Coronary artery (tissue), 2 donors: ENCODE data around the gene SERPINE2.
"Not testable (repeated sequence)": the region's sequence is repeated elsewhere in the genome, so short reads cannot be mapped to it uniquely, and the experiment has no call there.

Experiments
- DNase-seq: peaks from one replicate; pipeline ENCODE4 v3.0.0-alpha.2; 2017; ENCODE audit warnings: low spot score
- H3K27ac ChIP-seq, 2 donors: fragments of 200-600 bp; sonication (generic); one replicate each; pipeline ENCODE4 v1.5.1; 2016 to 2019
- H3K4me3 ChIP-seq: fragments of 200-600 bp; sonication (generic); 2 replicates; pipeline ENCODE4 v1.5.1; 2016; ENCODE audit warnings: mild to moderate bottlenecking, moderate library complexity
- TF ChIP-seq, protein P1 (sequence below): fragments of 200-600 bp; sonication (generic); IDR thresholded peaks from one replicate; pipeline ENCODE4 v1.5.1; 2019; ENCODE audit warnings: antibody characterized with exemption

The SERPINE2 gene

DNA sequence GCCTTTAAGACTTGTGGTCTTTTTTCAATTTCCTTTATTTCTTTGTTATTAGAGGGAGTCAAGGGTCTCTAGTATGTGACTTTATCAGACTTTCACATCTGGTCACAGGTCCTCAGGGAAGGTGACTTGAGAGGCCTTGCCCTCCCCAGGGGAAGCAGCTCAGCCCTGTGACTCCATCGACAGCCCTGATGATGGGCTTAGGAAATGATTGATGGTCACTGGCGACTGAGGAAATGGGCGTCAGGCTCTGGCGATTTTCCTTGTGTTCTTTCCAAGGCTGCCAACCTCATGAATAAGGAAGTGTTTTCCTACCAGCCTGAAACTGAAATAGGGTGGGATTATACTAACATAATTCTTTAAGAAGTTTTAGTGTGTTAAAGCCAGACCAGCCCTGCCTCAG, 21.1 kb downstream of the SERPINE2 start:
- H3K27ac ChIP-seq = no peak overlapping the region
- no peak for DNase-seq
- no peak overlapping the region for H3K4me3 ChIP-seq
- TF ChIP-seq, protein P1, sequence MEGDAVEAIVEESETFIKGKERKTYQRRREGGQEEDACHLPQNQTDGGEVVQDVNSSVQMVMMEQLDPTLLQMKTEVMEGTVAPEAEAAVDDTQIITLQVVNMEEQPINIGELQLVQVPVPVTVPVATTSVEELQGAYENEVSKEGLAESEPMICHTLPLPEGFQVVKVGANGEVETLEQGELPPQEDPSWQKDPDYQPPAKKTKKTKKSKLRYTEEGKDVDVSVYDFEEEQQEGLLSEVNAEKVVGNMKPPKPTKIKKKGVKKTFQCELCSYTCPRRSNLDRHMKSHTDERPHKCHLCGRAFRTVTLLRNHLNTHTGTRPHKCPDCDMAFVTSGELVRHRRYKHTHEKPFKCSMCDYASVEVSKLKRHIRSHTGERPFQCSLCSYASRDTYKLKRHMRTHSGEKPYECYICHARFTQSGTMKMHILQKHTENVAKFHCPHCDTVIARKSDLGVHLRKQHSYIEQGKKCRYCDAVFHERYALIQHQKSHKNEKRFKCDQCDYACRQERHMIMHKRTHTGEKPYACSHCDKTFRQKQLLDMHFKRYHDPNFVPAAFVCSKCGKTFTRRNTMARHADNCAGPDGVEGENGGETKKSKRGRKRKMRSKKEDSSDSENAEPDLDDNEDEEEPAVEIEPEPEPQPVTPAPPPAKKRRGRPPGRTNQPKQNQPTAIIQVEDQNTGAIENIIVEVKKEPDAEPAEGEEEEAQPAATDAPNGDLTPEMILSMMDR = no peak

DNA sequence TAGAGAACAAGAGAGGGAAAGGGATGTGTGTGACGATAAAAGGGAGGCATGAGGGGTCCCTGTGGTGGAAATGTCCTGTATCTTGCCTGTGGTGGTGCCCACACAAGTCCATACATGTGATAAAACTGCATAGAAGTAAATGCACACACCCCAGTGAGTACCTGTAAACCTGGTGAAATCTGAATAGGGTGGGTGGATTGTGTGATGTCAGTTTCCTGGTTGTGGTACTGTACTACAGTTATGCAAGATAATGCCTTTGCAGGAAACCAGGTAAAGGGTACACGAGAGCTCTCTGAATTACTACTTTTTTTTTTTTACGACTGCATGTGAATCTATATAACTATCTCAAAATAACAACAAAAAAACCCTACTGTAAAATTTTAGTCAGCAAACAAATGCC, 22.1 kb downstream of the SERPINE2 start:
- H3K27ac ChIP-seq = no peak overlapping the region
- no peak for DNase-seq
- no peak overlapping the region for H3K4me3 ChIP-seq
- TF ChIP-seq, protein P1 = no peak

DNA sequence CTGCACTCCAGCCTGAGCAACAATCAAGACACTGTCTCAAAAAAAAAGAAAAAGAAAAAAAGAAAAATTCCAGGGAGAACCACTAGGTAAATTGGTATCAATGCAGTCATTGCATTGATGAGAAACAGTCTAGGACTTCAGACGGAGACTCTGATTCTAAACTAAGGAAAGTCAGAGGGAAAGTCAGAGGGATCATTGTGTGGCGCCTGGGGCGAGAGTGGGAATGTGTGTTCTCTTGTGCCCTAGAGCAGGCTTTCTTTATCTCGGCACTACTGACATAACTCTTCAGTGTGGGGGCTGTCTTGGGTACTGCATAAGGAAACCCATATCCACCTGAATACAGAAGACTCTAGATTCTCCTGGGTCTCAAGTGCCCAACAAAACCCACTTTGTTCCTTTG, 24.8 kb downstream of the SERPINE2 start:
- TF ChIP-seq, protein P1 = no peak

DNA sequence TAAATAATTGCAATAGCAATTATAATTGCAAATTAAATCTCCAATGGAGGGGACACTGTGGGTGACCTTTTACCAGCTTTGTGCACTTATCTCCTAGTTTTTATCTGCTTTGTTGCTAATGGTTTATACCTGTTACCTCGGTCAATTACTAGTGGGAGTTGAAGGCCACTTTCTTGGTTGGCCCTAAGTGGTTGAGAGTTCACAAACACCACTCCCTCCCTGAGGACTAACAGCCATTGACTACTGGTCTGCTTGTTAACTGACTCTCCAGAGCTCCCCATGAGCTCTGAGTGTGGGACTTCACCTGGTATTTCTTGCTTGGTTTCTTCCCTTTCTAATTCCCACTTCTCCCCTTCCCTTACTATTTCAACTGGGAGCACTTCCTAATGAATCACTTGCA, 27.2 kb downstream of the SERPINE2 start:
- TF ChIP-seq, protein P1 = no peak
- Histone ChIP-seq H3K27ac (no peak overlapping the region), H3K4me3 (no peak overlapping the region)
- no peak for DNase-seq

More for the DNA sequence above, 24.8 kb downstream of the SERPINE2 start:
- Histone ChIP-seq H3K4me3 (no peak overlapping the region), H3K27ac (no peak overlapping the region)
- no peak for DNase-seq

DNA sequence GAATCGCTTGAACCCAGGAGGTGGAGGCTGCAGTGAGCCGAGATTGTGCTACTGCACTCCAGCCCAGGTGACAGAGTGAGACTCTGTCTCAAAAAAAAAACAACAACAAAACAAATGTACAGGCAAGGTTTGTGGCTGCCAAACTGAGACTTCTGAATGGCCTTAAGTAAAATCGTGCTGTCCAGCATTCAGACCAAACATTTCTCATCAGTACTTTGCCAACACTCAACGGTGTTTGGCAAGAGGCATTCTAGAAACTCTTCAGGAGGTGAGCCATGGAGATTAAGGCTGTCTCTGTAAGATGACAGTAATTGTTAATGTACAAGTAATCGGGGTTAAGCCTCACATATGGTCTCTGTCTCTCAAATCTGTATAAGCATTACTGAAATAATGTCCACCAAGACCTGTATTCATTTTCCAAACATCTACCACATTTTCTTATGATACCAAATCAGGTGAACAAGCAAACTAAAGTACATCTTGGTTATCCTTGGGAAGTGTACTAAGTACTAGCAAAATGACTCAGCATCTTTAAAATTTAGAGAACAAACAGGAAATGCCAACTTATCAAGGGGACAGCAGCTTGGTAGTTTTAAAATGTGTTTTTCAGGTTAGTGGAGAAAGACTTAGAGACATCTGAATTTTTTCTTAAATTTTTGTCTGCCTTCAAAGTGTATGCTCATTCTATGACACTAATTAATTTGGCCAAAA, 29.3 kb downstream of the SERPINE2 start:
- TF ChIP-seq, protein P1 = no peak
- no peak overlapping the region for H3K4me3 ChIP-seq
- H3K27ac ChIP-seq = no peak overlapping the region
- DNase-seq = no peak

DNA sequence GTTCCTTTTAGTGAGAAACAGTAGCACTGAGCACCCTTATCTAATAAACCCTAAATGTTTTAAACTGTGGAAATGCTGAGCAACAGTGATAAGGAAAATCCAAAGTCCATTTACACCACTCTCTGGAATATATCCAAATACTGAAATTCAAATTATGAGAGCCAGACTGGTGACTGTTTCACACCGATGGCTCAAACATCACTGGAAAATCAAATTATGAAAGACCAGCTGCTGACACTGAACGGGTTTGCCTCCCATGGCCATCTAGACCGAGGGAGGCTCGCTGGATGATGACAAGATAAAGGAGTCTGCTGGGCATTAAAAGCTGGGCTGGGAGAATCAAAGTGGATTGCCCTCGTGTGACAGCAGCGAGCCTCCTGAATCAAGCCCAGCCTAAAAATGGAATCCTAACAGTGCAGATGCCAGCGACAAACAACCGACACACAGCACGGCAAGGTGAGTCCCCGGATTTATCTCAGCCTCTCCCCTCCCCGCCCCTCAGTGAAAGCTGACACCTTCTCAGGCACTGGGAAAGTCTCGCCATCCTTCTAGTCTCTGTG, 30.3 kb downstream of the SERPINE2 start:
- Histone ChIP-seq H3K27ac (no peak overlapping the region), H3K4me3 (no peak overlapping the region)
- TF ChIP-seq, protein P1 = no peak
- no peak for DNase-seq

DNA sequence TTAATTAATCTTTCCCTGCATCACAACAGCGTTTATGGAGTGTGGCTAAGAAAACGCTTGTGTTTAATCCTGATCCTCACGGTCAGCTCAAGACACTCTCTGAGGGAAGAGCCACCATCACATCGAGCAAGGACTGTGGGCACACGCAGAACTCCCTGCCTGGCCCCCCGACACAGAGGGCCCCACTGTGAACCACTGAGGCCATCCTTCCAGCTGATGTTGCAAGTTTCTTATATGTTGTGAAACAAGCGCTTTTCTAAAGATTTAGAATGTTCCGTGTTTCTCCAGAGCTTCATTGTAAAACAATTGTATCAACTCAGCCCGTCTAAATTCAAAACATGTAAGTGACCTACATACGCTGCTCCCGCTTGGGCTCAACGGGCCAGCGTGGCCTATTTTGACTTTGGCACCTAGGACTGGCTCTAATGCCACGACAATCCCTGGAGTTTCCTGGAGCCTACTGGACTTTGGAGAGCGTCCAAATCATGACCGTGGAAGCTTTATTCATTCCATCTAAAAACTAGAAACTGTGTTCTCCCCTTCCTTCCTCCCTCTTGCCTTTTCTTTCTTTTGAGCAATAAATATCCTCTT, 34.9 kb downstream of the SERPINE2 start:
- Histone ChIP-seq H3K4me3 (no peak overlapping the region), H3K27ac (no peak overlapping the region)
- TF ChIP-seq, protein P1 = no peak
- DNase-seq = no peak

DNA sequence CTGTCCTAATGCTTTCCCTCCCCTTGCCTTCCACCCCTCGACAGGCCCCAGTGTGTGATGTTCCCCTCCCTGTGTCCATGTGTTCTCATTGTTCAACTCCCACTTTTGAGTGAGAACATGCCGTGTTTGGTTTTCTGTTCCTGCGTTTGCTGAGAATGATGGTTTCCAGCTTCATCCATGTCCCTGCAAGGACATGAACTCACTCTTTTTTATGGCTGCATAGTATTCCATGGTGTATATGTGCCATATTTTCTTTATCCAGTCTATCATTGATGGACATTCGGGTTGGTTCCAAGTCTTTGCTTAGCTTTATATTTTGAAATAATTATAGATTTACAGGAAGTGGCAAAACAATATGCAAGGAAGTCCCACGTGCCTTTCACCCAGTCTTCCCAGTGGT, 38.4 kb downstream of the SERPINE2 start:
- DNase-seq, H3K4me3 ChIP-seq: not testable (repeated sequence)

More for the DNA sequence above, 38.4 kb downstream of the SERPINE2 start:
- H3K27ac ChIP-seq = not testable (repeated sequence)
